ENCODE results near the gene SLC35C1.
"Not testable (repeated sequence)": the region's sequence is repeated elsewhere in the genome, so short reads cannot be mapped to it uniquely, and the experiment has no call there.

DNA sequence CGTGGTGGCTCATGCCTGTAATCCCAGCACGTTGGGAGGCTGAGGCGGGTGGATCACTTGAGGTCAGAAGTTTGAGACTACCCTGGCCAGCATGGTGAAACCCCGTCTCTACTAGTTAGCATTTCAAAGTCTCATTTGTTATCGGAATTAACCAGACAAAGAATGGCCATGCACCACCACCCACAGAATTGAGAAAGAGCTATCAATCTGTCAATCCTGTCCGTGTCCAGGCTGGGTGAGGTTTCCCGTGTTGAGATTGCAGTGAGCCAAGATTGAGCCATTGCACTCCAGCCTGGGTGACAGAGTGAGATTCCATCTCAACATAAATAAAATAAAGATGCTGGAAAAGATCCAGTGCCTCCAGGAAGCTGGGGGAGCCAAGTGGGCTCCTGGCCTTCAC is 21.5 kb downstream of the SLC35C1 start:
- TF ChIP-seq, protein P1, sequence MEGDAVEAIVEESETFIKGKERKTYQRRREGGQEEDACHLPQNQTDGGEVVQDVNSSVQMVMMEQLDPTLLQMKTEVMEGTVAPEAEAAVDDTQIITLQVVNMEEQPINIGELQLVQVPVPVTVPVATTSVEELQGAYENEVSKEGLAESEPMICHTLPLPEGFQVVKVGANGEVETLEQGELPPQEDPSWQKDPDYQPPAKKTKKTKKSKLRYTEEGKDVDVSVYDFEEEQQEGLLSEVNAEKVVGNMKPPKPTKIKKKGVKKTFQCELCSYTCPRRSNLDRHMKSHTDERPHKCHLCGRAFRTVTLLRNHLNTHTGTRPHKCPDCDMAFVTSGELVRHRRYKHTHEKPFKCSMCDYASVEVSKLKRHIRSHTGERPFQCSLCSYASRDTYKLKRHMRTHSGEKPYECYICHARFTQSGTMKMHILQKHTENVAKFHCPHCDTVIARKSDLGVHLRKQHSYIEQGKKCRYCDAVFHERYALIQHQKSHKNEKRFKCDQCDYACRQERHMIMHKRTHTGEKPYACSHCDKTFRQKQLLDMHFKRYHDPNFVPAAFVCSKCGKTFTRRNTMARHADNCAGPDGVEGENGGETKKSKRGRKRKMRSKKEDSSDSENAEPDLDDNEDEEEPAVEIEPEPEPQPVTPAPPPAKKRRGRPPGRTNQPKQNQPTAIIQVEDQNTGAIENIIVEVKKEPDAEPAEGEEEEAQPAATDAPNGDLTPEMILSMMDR (conservative IDR thresholded peaks at IDR 0.05 in 1 of 2, IDR thresholded peaks at IDR 0.05 in 1 of 2; ENCODE audit: extremely low read depth in 1 of 2, insufficient read depth in 1 of 2, low read depth in 1 of 2, low read length in 2 of 2), result not testable (repeated sequence)
- not testable (repeated sequence) for TF ChIP-seq EZH2 (IDR thresholded peaks at IDR 0.05; ENCODE audit: borderline replicate concordance, low read length)
